Lung microvascular endothelial cell (primary cell): Measurements from ENCODE around the gene FUT1. TPM values are rescaled to one million over a fixed set of nuclear protein-coding genes. Genes with fewer than 3 reads are reported as not detected.
"Not testable (repeated sequence)": the region's sequence is repeated elsewhere in the genome, so short reads cannot be mapped to it uniquely, and the experiment has no call there.

Source experiments
- DNase-seq, 2 donors: peaks; one replicate each; pipeline versions ENCODE4 v3.0.0 to v3.0.0-alpha.2; 2010; ENCODE audit warnings: low read depth in 2 of 2
- total RNA-seq: library from RNA; depleted of rRNA; stranded (reverse); fragments of >200 nt; gene quantifications from 2 replicates; pipeline ENCODE4 v1.2.1, GENCODE V29; 2014

FUT1 gene
- total RNA-seq, 1 donor from 2014 or later, result 8.3 TPM

- DNase-seq, result no peak
Measured at GRCh38 chr19:48768994-48769713, 16.7 kb upstream of the FUT1 start.

- DNase-seq, result not testable (repeated sequence)
Measured at GRCh38 chr19:48768171-48768753, 15.8 kb upstream of the FUT1 start.

GRCh38 chr19:48765816-48766215, 13.4 kb upstream of the FUT1 start:
- not testable (repeated sequence) for DNase-seq

GRCh38 chr19:48760504-48761205, 8.2 kb upstream of the FUT1 start:
- DNase-seq, result peak; percentile 62 to 74

- DNase-seq, result no peak
Measured at GRCh38 chr19:48757741-48758144, 5.3 kb upstream of the FUT1 start.

- no peak for DNase-seq
Measured at GRCh38 chr19:48757089-48757675, 4.7 kb upstream of the FUT1 start.

GRCh38 chr19:48756686-48757085, 4.2 kb upstream of the FUT1 start:
- no peak for DNase-seq

- DNase-seq, result no peak
Measured at GRCh38 chr19:48756212-48756611, 3.8 kb upstream of the FUT1 start.

- no peak for DNase-seq
Measured at GRCh38 chr19:48755787-48756186, 3.3 kb upstream of the FUT1 start.

GRCh38 chr19:48755084-48755641, 2.7 kb upstream of the FUT1 start, which contains the start of gene FGF21:
Gene FGF21 (plus strand): TSS chr19:48755524. CDS start chr19:48756237, 713 bp downstream.
- DNase-seq, result no peak

- peak in 1 of 2 donors; percentile 20 for DNase-seq
Measured at GRCh38 chr19:48751845-48752495, 471 bp downstream of the FUT1 start.

GRCh38 chr19:48750771-48751504, 1.5 kb downstream of the FUT1 start:
- DNase-seq, result no peak

- no peak for DNase-seq
Measured at GRCh38 chr19:48750351-48750750, 2.1 kb downstream of the FUT1 start.

GRCh38 chr19:48749571-48750198, 2.8 kb downstream of the FUT1 start:
- no peak for DNase-seq

GRCh38 chr19:48746738-48747575, 5.5 kb downstream of the FUT1 start, which contains the start of gene IZUMO1:
Gene IZUMO1 (minus strand): TSS chr19:48746909. CDS start chr19:48745859, 1,050 bp downstream.
- peak; percentile 91 to 94 for DNase-seq

GRCh38 chr19:48746110-48746509, 6.3 kb downstream of the FUT1 start:
- DNase-seq, result no peak

GRCh38 chr19:48745208-48745995, 7.0 kb downstream of the FUT1 start:
- DNase-seq, result peak; percentile 69 to 79

GRCh38 chr19:48742096-48742495, 10.3 kb downstream of the FUT1 start:
- DNase-seq, result no peak
